Stimulated activated CD8-positive, alpha-beta memory T cell treated with anti-CD3 and anti-CD28 coated beads, Interleukin-15, amount 100 ng/mL, for 1 hour (primary cell): ENCODE data around the gene ZDHHC13.

Experiments used
- DNase-seq: peaks from one replicate; pipeline ENCODE4 v3.0.0-alpha.2; 2020; ENCODE audit warnings: low read depth

Gene ZDHHC13

DNA sequence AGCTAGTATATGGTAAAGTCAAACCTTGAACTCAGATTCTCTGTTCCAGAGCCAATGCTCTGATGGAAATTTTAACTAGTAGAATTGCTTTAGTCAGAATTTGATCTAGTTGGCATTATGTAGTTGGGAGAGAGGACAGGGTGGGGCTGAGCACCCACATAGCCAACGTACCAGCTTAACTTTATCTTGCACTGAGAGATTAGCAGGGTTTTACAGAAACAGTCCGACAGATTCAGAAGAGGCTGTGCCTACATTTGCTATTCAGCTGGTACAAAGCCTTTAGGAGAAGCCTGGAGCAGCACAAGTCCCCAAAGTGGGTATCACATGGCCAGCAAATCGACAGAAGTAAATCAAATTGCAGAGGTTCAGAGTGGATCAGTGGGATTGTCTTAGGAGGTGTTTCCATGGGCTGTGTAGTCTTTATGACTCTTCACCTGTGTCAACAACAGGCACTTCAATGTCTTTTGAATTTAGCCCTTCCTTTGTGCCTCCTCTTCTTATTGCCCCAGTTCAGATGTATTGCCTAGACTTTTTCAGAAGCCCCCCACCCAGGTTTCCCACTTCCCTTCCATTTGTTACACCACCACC is 92.1 kb downstream of the ZDHHC13 start:
- no peak for DNase-seq

- DNase-seq: no peak
Measured at GRCh38 chr11:19209617-19210370, 92.8 kb downstream of the ZDHHC13 start.

DNA sequence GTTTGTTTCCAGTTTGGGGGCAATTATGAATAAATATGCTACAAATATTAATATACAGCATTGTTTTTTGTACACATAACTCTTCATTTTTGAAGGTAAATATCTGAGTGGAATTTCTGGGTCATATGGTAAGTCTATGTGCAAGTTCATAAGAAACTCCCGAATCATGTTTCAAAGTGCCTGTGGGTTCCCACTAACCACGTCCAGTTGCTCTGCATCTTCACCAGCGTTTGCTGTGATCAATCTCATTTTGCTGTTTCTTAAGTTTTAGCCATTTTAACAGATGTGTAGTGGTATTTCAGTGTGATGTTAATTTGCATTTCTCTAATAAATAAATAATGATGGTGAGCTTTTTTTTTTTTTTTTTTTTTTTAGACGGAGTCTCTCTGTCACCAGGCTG is 99.1 kb downstream of the ZDHHC13 start:
- DNase-seq: no peak

- no peak for DNase-seq
Measured at GRCh38 chr11:19216709-19217374, 99.9 kb downstream of the ZDHHC13 start.

DNA sequence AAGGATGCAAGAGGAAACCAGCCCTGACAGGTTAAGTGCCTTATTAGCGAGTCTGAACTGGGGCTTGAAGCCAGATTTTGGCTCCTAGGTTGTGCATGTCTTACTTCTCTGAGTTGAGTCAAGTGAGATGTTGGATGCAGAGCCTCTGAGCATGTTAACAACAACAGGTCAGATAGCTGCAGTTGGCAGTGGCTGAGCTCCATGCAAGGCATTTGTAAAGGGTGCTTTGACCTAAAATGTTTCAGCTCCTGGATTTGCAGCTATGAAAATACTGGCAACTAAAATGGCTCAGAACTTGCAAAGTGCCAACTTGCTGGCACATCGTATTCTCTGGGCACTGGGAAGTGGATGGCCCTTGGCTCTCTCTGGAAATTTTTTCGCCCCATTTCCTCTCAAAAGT is 101.2 kb downstream of the ZDHHC13 start:
- no peak for DNase-seq

- no peak for DNase-seq
Measured at GRCh38 chr11:19218786-19219460, 102.0 kb downstream of the ZDHHC13 start.

DNA sequence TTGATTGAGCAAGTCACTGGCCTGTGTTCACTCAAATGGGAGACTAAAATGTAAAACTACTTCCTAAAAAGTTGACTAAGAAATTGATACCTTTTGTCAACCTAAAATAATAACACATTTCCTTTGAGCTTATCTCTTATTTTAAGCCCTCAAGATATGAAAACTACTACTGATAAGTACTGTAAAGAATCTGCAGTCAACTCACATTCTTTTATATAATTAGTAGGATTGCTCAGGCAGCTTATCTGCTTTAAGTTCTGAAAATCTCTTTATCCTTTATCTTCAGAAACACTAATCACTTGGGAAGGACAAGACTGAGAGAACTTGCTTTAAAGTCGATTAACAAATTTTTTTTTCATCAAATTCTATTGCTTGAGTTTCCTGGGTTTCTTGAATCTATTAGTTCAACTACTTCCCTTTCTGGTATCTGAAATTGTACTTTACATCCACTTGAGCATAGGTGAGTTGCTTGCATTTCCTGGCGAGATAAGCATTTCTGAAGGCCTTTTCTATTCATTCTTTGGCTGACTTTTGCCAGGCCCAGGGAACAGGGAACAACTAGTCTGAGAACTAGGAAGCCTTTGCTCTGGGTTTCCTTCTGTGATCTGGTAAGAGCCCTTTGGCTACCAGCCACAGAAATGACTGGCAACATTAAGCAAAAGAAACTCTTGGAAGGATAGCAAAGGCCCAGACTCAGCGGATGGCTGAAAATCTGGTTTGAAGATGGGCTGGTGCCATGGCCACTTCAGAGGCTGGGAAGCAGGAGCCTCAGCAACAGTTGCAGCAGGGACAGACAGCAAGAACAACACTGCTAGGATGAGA is 104.1 kb downstream of the ZDHHC13 start:
- no peak for DNase-seq

- no peak for DNase-seq
Measured at GRCh38 chr11:19225123-19225522, 108.2 kb downstream of the ZDHHC13 start.

- DNase-seq: no peak
Measured at GRCh38 chr11:19225581-19225980, 108.6 kb downstream of the ZDHHC13 start.
